Fibroblast of lung (primary cell): ENCODE data around the gene GLB1L.

Experiments used
- CTCF ChIP-seq, 2 donors: IDR thresholded peaks in 1 of 2; conservative IDR thresholded peaks in 1 of 2; 1 replicate in 1 of 2; 2 replicates in 1 of 2; pipeline ENCODE4 v1.5.1; 2011 to 2012; ENCODE audit warnings: low read length in 2 of 2, control low read depth in 1 of 2, inconsistent platforms in 1 of 2, low read depth in 1 of 2, mild to moderate bottlenecking in 1 of 2
- EZH2 ChIP-seq: IDR thresholded peaks from 2 replicates; pipeline ENCODE4 v1.5.1; 2012; ENCODE audit warnings: low read length, control low read depth, mild to moderate bottlenecking; ENCODE audit errors: missing control alignments

GRCh38 chr2:219197388-219197787 is 47.9 kb downstream of the GLB1L start:
- TF ChIP-seq CTCF (conservative IDR thresholded peaks at IDR 0.05 in 1 of 2, IDR thresholded peaks at IDR 0.05 in 1 of 2; ENCODE audit: low read depth in 1 of 2, low read length in 2 of 2), result no peak
- no peak for TF ChIP-seq EZH2
